ENCODE data around the gene RASGRP1. TPM values are rescaled to one million over a fixed set of nuclear protein-coding genes. Genes with fewer than 3 reads are reported as not detected.

RASGRP1 gene
- total RNA-seq, 1 experiment from 2014 or later = 0.51 TPM

DNA sequence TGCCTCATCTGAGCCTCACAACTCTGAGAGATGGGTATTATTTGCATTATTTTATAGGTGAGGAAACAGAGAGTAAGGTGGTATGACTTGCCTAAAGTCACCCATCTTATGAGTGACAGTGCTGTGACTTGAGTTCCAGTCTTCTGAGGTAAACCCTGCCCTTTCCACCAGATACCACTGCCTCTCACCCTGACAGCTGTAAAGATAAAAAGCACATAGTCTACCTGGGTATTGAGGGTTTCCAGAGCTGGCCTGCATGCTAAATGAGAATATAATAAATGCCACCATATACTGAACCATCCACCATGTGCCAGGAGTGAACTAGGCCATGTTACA, 25.6 kb downstream of the RASGRP1 start:
- Histone ChIP-seq H3K27me3 (ENCODE audit: control insufficient read depth, insufficient read depth, low read length) (no peaks in the 10 kb centered on the region), H3K4me3 (ENCODE audit: low read depth in 2 of 2, low read length in 2 of 2) (no peak overlapping the region), H3K36me3 (ENCODE audit: control insufficient read depth, insufficient read depth, low read length) (no peaks in the 10 kb centered on the region), H3K9me3 (ENCODE audit: control insufficient read depth, insufficient read depth, low read depth, low read length) (no peaks in the 10 kb centered on the region), H3K4me1 (ENCODE audit: control insufficient read depth, insufficient read depth, low read length) (no peaks in the 10 kb centered on the region), H3K27ac (ENCODE audit: low read length) (no peak overlapping the region)
- no peak for ATAC-seq
- in situ Hi-C loops (cut with HindIII; ENCODE audit: low pct_unique_long_range_greater_than_20kb, low sequenced_read_pairs) = no loop called here
- ChIA-PET POLR2A (interaction anchor here (0.7 kb wide), 1 partner anchor 68 kb away, joined by 3 read pairs; no protein-coding TSS in a partner anchor), CTCF (no interaction called here)
- intact Hi-C loops (cut with micrococcal nuclease; ENCODE audit: unreplicated experiment) = no loop called here
- TF ChIP-seq TCF7L2 (IDR thresholded peaks at IDR 0.05; ENCODE audit: low read depth, low read length) (no peak), SIN3A (IDR thresholded peaks at IDR 0.05; ENCODE audit: borderline replicate concordance, insufficient read depth, low read depth, low read length) (no peak), POLR2AphosphoS5 (IDR thresholded peaks at IDR 0.05; ENCODE audit: low read depth, low read length) (no peak)
- TF ChIP-seq, protein P1, sequence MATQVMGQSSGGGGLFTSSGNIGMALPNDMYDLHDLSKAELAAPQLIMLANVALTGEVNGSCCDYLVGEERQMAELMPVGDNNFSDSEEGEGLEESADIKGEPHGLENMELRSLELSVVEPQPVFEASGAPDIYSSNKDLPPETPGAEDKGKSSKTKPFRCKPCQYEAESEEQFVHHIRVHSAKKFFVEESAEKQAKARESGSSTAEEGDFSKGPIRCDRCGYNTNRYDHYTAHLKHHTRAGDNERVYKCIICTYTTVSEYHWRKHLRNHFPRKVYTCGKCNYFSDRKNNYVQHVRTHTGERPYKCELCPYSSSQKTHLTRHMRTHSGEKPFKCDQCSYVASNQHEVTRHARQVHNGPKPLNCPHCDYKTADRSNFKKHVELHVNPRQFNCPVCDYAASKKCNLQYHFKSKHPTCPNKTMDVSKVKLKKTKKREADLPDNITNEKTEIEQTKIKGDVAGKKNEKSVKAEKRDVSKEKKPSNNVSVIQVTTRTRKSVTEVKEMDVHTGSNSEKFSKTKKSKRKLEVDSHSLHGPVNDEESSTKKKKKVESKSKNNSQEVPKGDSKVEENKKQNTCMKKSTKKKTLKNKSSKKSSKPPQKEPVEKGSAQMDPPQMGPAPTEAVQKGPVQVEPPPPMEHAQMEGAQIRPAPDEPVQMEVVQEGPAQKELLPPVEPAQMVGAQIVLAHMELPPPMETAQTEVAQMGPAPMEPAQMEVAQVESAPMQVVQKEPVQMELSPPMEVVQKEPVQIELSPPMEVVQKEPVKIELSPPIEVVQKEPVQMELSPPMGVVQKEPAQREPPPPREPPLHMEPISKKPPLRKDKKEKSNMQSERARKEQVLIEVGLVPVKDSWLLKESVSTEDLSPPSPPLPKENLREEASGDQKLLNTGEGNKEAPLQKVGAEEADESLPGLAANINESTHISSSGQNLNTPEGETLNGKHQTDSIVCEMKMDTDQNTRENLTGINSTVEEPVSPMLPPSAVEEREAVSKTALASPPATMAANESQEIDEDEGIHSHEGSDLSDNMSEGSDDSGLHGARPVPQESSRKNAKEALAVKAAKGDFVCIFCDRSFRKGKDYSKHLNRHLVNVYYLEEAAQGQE (IDR thresholded peaks at IDR 0.05; ENCODE audit: insufficient read depth in 1 of 2, low read depth in 2 of 2, low read length in 1 of 2) = no peak
- TF ChIP-seq, protein P2, sequence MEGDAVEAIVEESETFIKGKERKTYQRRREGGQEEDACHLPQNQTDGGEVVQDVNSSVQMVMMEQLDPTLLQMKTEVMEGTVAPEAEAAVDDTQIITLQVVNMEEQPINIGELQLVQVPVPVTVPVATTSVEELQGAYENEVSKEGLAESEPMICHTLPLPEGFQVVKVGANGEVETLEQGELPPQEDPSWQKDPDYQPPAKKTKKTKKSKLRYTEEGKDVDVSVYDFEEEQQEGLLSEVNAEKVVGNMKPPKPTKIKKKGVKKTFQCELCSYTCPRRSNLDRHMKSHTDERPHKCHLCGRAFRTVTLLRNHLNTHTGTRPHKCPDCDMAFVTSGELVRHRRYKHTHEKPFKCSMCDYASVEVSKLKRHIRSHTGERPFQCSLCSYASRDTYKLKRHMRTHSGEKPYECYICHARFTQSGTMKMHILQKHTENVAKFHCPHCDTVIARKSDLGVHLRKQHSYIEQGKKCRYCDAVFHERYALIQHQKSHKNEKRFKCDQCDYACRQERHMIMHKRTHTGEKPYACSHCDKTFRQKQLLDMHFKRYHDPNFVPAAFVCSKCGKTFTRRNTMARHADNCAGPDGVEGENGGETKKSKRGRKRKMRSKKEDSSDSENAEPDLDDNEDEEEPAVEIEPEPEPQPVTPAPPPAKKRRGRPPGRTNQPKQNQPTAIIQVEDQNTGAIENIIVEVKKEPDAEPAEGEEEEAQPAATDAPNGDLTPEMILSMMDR (IDR thresholded peaks at IDR 0.05) = no peak
- BruUV-seq (replicated peaks) = no TSS peak
- no peak for DNase-seq (ENCODE audit: low read depth, low spot score)

DNA sequence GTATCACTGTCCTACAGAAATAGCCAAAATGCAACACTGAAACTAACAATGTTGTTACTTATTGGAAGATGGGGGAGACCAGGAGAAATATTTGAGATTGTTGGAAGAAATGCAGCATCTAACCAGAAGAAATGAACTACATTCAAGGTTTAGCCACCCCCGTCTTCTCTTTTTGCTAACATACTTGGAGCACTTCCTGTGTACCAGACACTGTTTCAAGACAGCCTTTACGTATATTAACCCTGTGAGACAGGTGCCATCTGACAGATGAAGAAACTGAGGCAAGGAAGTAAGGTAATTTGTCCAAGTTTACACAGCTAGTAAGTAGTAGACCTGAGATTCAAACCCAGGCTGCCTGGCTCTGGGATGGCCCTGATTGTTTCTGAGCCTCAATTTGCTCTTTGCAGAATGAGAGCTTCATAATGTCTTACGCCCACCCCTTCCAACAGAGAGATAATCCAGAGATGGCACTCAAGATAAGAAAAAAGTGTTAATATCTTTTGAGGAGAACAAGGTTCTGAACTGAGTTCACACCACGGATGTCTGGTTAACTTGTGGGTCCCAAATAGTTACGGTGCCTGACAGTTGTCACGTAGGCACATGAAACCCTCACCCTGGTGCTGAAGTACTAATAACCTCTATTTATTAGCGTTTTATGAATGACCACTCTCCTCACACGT, 26.1 kb downstream of the RASGRP1 start:
- POLR2A ChIA-PET = interaction anchor here (0.7 kb wide), 1 partner anchor 67 kb away, joined by 3 read pairs; no protein-coding TSS in a partner anchor
- Histone ChIP-seq H3K36me3 (ENCODE audit: control insufficient read depth, insufficient read depth, low read length) (no peaks in the 10 kb centered on the region), H3K27ac (ENCODE audit: low read length) (no peak overlapping the region), H3K27me3 (ENCODE audit: control insufficient read depth, insufficient read depth, low read length) (no peaks in the 10 kb centered on the region), H3K9me3 (ENCODE audit: control insufficient read depth, insufficient read depth, low read depth, low read length) (no peaks in the 10 kb centered on the region), H3K4me3 (ENCODE audit: low read depth in 2 of 2, low read length in 2 of 2) (no peak overlapping the region), H3K4me1 (ENCODE audit: control insufficient read depth, insufficient read depth, low read length) (no peaks in the 10 kb centered on the region)
- in situ Hi-C loops (cut with HindIII; ENCODE audit: low pct_unique_long_range_greater_than_20kb, low sequenced_read_pairs) (no loop called here), intact Hi-C loops (cut with micrococcal nuclease; ENCODE audit: unreplicated experiment) (no loop called here)
- TF ChIP-seq, protein P1 (IDR thresholded peaks at IDR 0.05; ENCODE audit: insufficient read depth in 1 of 2, low read depth in 2 of 2, low read length in 1 of 2) = no peak
- TF ChIP-seq TCF7L2 (IDR thresholded peaks at IDR 0.05; ENCODE audit: low read depth, low read length) (no peak), POLR2AphosphoS5 (IDR thresholded peaks at IDR 0.05; ENCODE audit: low read depth, low read length) (no peak)
- CTCF ChIA-PET = no interaction called here
- no peak for DNase-seq (ENCODE audit: low read depth, low spot score)
- no peak for ATAC-seq
- no TSS peak for BruUV-seq (replicated peaks)
